Transverse colon (tissue), 4 donors: Measurements from ENCODE around the gene FAM110A. TPM values are rescaled to one million over a fixed set of nuclear protein-coding genes. Genes with fewer than 3 reads are reported as not detected.

Experiments
- DNase-seq: peaks from one replicate; pipeline ENCODE4 v3.0.0-alpha.2; 2019
- H3K27ac ChIP-seq, 4 donors: fragments of 200-600 bp; sonication (generic); 2 replicates each; pipeline ENCODE4 v1.5.1; 2016 to 2018; ENCODE audit warnings: inconsistent platforms in 4 of 4
- H3K27me3 ChIP-seq: fragments of 200-600 bp; sonication (generic); 2 replicates; pipeline ENCODE4 v1.5.1; 2017; ENCODE audit warnings: inconsistent platforms
- H3K36me3 ChIP-seq, 4 donors: fragments of 200-600 bp; sonication (generic); 2 replicates each; pipeline ENCODE4 v1.5.1; 2017 to 2019; ENCODE audit warnings: inconsistent platforms in 4 of 4
- H3K4me1 ChIP-seq, 4 donors: fragments of 200-600 bp; sonication (generic); 2 replicates each; pipeline ENCODE4 v1.5.1; 2017 to 2020; ENCODE audit warnings: inconsistent platforms in 4 of 4
- H3K4me3 ChIP-seq, 4 donors: fragments of 200-600 bp; sonication (generic); 1 replicate in 1 of 4; 2 replicates in 3 of 4; pipeline versions ENCODE4 v1.5.1 to v1.6.1; 2017 to 2019; ENCODE audit warnings: inconsistent platforms in 4 of 4
- H3K9me3 ChIP-seq, 2 donors: fragments of 200-600 bp; sonication (generic); 2 replicates each; pipeline ENCODE4 v1.5.1; 2017 to 2019; ENCODE audit warnings: inconsistent platforms in 2 of 2
- CTCF ChIP-seq, 5 experiments: fragments of 200-600 bp in 3 of 5; fragments of 450-650 bp in 2 of 5; sonication (generic) in 3 of 5; IDR thresholded peaks; 1 replicate in 2 of 5; 2 replicates in 3 of 5; pipeline ENCODE4 v1.5.1; 2016 to 2017; ENCODE audit warnings: antibody characterized with exemption in 5 of 5, inconsistent platforms in 3 of 5, mild to moderate bottlenecking in 2 of 5, moderate library complexity in 1 of 5
- EP300 ChIP-seq: sonication (generic); formaldehyde crosslinking; IDR thresholded peaks from one replicate; pipeline ENCODE4 v1.6.1; 2017; ENCODE audit warnings: antibody characterized with exemption, low read depth
- POLR2A ChIP-seq: fragments of 450-650 bp; IDR thresholded peaks from one replicate; pipeline ENCODE4 v1.6.1; 2016; ENCODE audit warnings: antibody characterized with exemption, mild to moderate bottlenecking, moderate library complexity
- POLR2AphosphoS5 ChIP-seq, 3 donors: sonication (generic); formaldehyde crosslinking; IDR thresholded peaks; one replicate each; pipeline ENCODE4 v1.6.1; 2016; ENCODE audit warnings: antibody characterized with exemption in 3 of 3
- WGBS, 2 donors: methylation state at CpG; one replicate each; pipeline ENCODE4 v1.1.5; 2018; ENCODE audit warnings: low coverage in 1 of 2; 5-methylcytosine and 5-hydroxymethylcytosine counted together
- in situ Hi-C, 4 donors: fragments of 200-750 bp; cut with MboI; loops; one replicate each; pipeline versions ENCODE4 v1.15.0 to v1.15.1; 2017; ENCODE audit warnings: low sequenced_read_pairs in 3 of 4, low pct_ligation_motif_present in 1 of 4, low pct_unique_long_range_greater_than_20kb in 1 of 4
- intact Hi-C: fragments of 100-400 bp; cut with DNase I; formaldehyde crosslinking; loops from one replicate; pipeline ENCODE4 v1.15.1; 2023; ENCODE audit warnings: low total_unique reads
- total RNA-seq, 4 donors: library from RNA; depleted of rRNA; stranded (reverse); fragments of >200 nt; gene quantifications; one replicate each; pipeline ENCODE4 v1.1.0, GENCODE V29; 2016

The FAM110A gene
- total RNA-seq, 4 donors from 2014 or later = 4.0 to 14.6 (median 6.9) TPM

DNA sequence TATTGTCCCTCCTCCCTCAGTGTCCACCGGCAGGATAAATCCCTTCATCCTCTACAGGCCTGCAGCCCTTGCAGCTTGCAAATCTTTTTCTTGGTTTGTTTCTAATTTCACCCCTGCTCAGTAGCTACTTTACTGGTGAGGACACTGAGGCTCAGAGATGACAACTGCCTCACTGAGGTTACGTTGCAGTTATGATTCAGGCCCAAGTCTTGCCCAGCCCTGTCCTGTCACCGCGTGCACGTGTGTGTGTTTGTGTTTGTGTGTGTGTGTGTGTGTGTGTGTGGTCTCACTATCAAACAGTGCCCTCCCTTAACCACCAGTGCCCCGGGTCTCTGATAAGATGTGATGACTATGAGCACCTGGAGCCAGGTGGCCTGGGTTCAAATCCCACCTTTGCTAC is 21.1 kb downstream of the FAM110A start:
- no peaks in the 10 kb centered on the region for H3K36me3 ChIP-seq
- in situ Hi-C loops = no loop called here
- no peak overlapping the region for H3K27ac ChIP-seq
- H3K4me3 ChIP-seq = no peak overlapping the region
- no peaks in the 10 kb centered on the region for H3K27me3 ChIP-seq
- H3K4me1 ChIP-seq = no peaks in the 10 kb centered on the region
- no peak for DNase-seq
- H3K9me3 ChIP-seq = no peaks in the 10 kb centered on the region
- intact Hi-C loops = no loop called here
- 60 to 74% methylated on average over 1 to 6 of the region's 6 CpGs for WGBS, 2 donors
- TF ChIP-seq CTCF (IDR thresholded peaks at IDR 0.05) (no peak), POLR2AphosphoS5 (IDR thresholded peaks at IDR 0.05) (no peak), EP300 (no peak), POLR2A (no peak)

DNA sequence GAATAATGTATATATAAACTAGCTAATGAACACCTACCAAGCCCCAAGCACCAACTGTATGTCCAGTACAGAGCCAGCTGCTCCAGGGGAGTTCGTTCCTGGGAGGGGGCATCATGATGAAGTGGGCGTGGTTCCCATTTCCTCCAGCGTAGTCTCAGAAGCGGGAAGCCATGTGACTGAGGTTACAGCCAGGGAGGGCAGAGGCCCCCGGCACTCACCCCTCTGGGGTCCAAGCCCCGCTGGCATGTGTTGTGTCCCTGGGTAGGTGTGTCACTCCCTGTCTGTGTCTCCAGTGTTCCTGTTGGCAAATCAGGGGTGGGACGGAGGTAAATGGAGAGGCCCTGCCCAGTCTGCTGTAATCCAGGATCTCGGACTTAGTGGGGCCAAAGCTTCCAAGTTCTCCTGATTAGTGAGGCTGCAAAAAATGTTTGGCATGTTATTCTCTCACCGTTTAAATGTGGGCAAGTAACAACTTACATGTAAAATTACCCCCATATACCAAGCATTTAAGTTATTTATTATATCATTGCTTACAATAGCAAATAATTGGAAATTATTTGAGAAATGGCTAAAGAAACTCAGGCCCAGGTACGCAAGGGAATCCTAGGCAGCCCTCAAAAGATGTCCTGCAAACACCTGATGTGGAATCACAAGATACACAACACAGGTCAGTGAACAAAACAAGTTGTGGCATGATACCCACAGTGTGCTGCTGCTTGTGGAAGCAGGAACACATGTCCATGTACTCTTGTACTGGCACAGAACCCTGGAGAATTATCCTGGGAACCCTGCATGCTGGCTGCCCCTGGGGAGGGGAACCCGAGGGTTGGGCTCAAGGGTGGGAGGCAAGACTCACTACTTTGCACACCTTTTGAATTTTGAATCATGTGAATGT is 22.2 kb downstream of the FAM110A start:
- H3K36me3 ChIP-seq = no peaks in the 10 kb centered on the region
- TF ChIP-seq EP300 = no peak
- TF ChIP-seq CTCF (IDR thresholded peaks at IDR 0.05) = no peak
- TF ChIP-seq POLR2A = no peak
- no peak for TF ChIP-seq POLR2AphosphoS5 (IDR thresholded peaks at IDR 0.05)
- intact Hi-C loops = no loop called here
- no peaks in the 10 kb centered on the region for H3K9me3 ChIP-seq
- no peaks in the 10 kb centered on the region for H3K27me3 ChIP-seq
- no peak overlapping the region for H3K4me3 ChIP-seq
- no peak overlapping the region for H3K27ac ChIP-seq
- 66 to 74% methylated on average over 3 to 11 of the region's 11 CpGs for WGBS, 2 donors
- no peaks in the 10 kb centered on the region for H3K4me1 ChIP-seq
- in situ Hi-C loops = no loop called here
- DNase-seq = no peak

DNA sequence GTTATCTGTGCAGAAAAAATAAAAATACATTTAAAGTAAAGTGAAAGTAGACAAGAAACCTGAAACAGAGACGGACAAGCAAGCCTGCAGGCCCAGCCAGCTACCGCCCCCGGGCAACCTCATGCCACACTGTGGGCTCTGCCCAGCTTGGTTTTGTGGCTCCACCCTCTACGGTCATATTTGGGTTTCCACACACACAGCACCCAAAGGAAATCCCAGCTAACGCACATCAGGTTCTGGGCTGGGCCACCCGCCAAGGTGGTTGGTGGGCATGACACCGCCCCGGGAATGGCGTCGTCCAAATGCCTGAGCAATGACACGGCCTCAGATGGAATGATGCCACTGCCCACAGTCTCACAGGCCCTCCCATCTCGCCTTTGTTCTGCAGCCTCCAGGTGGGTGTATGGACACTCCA is 22.9 kb downstream of the FAM110A start:
- intact Hi-C loops (no loop called here), in situ Hi-C loops (no loop called here)
- Histone ChIP-seq H3K4me3 (no peak overlapping the region), H3K27ac (no peak overlapping the region), H3K27me3 (no peaks in the 10 kb centered on the region), H3K4me1 (no peaks in the 10 kb centered on the region), H3K9me3 (no peaks in the 10 kb centered on the region), H3K36me3 (no peaks in the 10 kb centered on the region)
- no peak for DNase-seq
- 62% methylated on average over 12 of the region's 12 CpGs; no CpG with 5 or more reads in 1 of the 2 donors for WGBS, 2 donors
- TF ChIP-seq CTCF (IDR thresholded peaks at IDR 0.05) (no peak), EP300 (no peak), POLR2AphosphoS5 (IDR thresholded peaks at IDR 0.05) (no peak), POLR2A (no peak)

DNA sequence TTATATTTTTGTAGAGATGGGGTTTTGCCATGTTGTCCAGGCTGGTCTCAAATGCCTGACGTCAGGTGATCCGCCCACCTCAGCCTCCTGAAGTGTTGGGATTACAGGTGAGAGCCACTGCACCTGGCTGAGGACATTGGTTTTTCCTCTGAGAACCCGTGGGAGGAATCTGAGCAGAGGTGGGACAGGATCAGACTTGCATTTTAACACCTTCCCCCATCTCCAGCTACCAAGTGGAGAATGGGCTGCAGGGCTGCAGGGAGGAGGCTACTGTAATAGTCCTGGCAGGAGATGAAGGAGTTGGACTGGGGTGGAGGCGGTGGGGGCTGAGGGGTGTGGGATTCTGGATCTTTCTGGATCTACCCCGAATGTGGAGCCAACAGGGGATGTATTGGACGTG is 24.5 kb downstream of the FAM110A start:
- H3K36me3 ChIP-seq = no peaks in the 10 kb centered on the region
- intact Hi-C loops (no loop called here), in situ Hi-C loops (no loop called here)
- no peak for DNase-seq
- H3K4me3 ChIP-seq = no peak overlapping the region
- H3K4me1 ChIP-seq = no peaks in the 10 kb centered on the region
- H3K9me3 ChIP-seq = no peaks in the 10 kb centered on the region
- 85% methylated on average over 6 of the region's 6 CpGs; no CpG with 5 or more reads in 1 of the 2 donors for WGBS, 2 donors
- TF ChIP-seq POLR2A (no peak), EP300 (no peak), POLR2AphosphoS5 (IDR thresholded peaks at IDR 0.05) (no peak), CTCF (IDR thresholded peaks at IDR 0.05) (no peak)
- no peak overlapping the region for H3K27ac ChIP-seq
- H3K27me3 ChIP-seq = no peaks in the 10 kb centered on the region
